ENCODE measurements around the gene PPP1R3G.

Gene PPP1R3G

DNA sequence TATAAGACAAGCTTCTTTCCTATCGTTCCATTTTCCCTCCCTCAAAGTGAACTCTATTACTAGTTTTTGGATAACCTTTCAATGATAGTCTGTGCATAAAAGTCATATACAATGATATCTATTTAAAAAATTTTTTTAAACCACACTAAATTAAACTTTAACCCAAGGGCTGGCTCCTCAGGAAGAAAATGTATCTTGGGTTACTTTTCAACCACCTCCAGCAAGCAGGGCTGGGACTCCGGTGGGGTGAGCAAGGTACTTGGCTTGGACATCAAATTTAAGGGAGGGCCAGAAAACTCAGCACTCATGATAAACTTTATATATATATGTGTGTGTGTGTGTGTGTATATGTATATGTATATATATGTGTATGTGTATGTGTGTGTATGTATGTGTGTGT is 13.9 kb upstream of the PPP1R3G start:
- no peak for DNase-seq (ENCODE audit: extremely low read depth in 1 of 2, low read depth in 1 of 2)

- DNase-seq (ENCODE audit: extremely low read depth in 1 of 2, low read depth in 1 of 2), result no peak
Measured at GRCh38 chr6:5072440-5072839, 12.7 kb upstream of the PPP1R3G start.

- no peak for DNase-seq (ENCODE audit: extremely low read depth in 1 of 2, low read depth in 1 of 2)
Measured at GRCh38 chr6:5073992-5074391, 11.1 kb upstream of the PPP1R3G start.

- DNase-seq (ENCODE audit: extremely low read depth in 1 of 2, low read depth in 1 of 2), result no peak
Measured at GRCh38 chr6:5076931-5077330, 8.2 kb upstream of the PPP1R3G start.

- DNase-seq (ENCODE audit: extremely low read depth in 1 of 2, low read depth in 1 of 2), result no peak
Measured at GRCh38 chr6:5078121-5078669, 6.9 kb upstream of the PPP1R3G start.

- no peak for DNase-seq (ENCODE audit: extremely low read depth in 1 of 2, low read depth in 1 of 2)
Measured at GRCh38 chr6:5079692-5080091, 5.4 kb upstream of the PPP1R3G start.

DNA sequence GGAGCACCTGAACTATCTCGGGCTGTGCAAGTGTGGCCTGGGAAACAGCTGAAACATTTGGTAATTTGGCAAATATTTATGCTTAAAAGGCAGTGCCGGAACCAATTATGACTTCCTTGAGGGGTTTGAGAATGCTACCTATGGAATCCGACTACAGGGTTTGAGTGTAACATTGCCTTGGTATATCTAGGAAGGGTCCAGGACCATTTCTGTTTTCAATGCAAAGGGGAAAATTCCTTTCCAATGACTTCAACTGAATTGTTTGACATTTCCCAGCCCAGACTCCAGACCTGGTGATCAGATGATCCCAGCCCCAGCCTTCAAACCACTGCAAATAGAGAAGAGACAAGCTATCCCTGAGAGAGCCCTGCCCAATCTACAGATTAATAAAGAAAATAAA is 4.6 kb upstream of the PPP1R3G start:
- DNase-seq (ENCODE audit: extremely low read depth in 1 of 2, low read depth in 1 of 2), result no peak

GRCh38 chr6:5081182-5081581 is 4.0 kb upstream of the PPP1R3G start:
- DNase-seq (ENCODE audit: extremely low read depth in 1 of 2, low read depth in 1 of 2), result no peak

- no peak for DNase-seq (ENCODE audit: extremely low read depth in 1 of 2, low read depth in 1 of 2)
Measured at GRCh38 chr6:5081955-5082354, 3.2 kb upstream of the PPP1R3G start.

DNA sequence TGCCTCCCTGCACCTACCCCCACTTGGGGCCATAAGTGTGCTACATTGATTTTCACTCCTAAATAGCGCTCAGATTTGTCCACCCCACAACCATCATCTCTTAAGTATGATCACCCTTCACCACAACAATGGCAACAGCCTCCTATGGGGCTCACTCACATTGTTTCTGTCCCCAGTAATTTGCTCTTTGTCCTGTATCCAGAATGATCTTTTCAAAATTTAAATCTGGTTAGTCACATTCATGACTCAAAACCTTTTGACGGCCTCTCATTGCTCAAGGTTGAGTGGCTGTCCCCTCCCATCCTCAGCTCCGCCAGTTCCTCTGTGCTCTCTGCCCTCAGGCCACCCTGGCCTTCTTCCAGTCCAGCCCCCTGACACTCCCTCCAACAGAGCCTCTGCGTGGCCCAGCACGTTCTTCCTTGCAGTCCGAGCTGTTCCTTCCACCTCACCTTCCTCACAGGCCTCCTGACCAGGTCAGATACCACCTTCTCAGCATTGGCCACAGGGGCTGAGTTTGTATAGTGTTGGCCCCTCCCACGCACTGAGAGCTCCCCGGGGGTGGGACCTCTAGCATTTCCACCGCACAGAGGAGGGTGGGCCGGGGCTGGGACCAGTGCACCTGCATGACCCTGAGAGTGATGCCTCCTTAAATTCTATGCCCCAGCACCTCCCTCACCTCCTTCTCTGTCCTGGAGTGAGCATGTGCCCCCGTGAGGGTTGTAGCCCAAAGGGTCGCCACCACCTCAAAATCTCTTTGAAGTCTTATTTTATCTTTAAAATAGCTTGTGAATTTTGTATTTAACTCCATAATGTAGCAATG is 2.4 kb upstream of the PPP1R3G start:
- DNase-seq (ENCODE audit: extremely low read depth in 1 of 2, low read depth in 1 of 2), result no peak

GRCh38 chr6:5083307-5083583 is 1.9 kb upstream of the PPP1R3G start:
- no peak for DNase-seq (ENCODE audit: extremely low read depth in 1 of 2, low read depth in 1 of 2)

DNA sequence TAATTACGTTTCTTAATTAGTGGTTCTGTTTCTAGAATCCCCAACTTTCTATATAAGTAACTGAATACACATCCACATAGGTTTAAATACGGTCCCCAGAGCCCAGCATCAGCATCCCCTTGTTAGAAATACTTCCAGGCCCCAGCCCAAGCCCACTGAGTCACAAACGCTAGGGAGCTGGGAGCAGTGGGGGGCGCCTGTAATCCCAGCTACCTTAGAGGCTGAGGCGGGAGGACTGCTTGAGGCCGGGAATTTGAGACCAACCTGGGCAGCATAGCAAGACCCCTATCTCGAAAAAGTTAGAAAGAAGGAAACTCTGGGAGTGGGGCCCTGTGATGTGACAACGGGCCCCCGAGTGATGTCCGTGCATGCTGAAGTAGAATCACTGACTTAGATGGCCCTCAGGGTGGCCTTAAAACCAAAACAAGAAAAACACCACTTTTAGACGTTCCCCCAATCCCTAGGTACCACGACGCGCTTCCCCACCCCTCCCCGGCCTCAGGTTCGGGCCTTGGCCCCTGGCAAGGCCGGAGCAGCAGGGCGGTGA is 1.3 kb upstream of the PPP1R3G start:
- no peak for DNase-seq (ENCODE audit: extremely low read depth in 1 of 2, low read depth in 1 of 2)

DNA sequence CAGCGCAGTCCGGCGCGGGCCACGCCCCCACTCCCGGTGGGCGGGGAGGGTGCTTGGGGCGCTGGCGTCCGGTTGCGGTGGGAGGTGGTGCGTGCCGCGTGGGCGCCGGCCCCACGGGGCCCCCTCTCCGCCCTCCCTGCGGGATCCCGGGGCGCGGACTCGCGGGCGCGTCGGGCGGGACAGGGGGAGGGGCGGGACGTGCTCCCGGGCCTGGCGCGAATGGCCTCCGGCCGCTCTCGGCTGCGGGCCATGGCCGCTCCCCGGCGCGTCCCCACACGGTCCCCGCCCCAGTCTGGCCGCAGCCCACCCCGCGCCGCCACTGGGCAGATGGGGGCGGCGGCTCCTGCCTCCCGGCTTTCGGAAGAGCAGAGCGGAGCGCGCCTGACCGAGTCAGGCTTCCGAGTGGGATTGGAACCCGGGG is 771 bp upstream of the PPP1R3G start:
- no peak for DNase-seq (ENCODE audit: extremely low read depth in 1 of 2, low read depth in 1 of 2)

GRCh38 chr6:5085648-5086293 is 630 bp downstream of the PPP1R3G start:
- no peak for DNase-seq (ENCODE audit: extremely low read depth in 1 of 2, low read depth in 1 of 2)

GRCh38 chr6:5086294-5086890 is 1.3 kb downstream of the PPP1R3G start:
- no peak for DNase-seq (ENCODE audit: extremely low read depth in 1 of 2, low read depth in 1 of 2)

- DNase-seq (ENCODE audit: extremely low read depth in 1 of 2, low read depth in 1 of 2), result no peak
Measured at GRCh38 chr6:5087389-5087788, 2.2 kb downstream of the PPP1R3G start.

DNA sequence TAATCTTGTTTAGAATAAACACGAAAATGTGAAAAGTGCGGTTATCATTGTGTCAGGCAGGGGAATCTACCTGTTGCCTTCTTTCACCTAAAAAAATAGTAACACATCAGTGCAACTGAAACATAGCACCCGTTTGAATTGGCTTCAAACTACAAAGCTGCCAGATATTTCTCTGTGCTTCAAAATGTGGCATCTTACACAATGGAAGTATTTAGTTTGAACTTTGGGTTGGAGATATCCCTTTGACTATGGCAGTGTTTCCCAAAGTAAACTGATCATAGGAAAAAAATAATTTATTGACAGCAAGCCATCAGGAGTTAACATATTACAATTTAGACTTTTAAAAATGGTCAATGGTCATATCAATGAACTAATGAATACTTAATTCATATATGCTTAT is 3.6 kb downstream of the PPP1R3G start:
- no peak for DNase-seq (ENCODE audit: extremely low read depth in 1 of 2, low read depth in 1 of 2)

- no peak for DNase-seq (ENCODE audit: extremely low read depth in 1 of 2, low read depth in 1 of 2)
Measured at GRCh38 chr6:5089481-5090438, 4.6 kb downstream of the PPP1R3G start.

DNA sequence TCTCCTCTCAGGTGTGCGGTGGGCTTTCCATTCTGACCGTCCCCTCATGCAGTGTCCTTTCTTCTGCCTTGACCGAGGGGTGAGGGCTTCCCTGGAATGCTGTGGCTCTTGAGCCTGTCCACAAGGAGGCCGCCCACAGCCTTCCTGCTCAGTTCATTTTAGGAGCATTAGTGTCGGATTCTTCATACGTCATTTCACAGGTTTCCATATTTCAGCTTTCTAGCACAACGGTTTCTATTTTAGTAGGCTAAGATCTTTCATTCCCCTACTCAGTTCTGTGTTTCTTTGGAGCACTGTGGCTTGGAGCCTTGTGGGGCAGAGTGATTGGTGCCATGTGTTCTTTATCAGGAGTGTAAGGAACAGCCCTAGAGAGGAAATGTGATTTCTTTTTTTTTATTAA is 5.5 kb downstream of the PPP1R3G start:
- DNase-seq (ENCODE audit: extremely low read depth in 1 of 2, low read depth in 1 of 2), result no peak

GRCh38 chr6:5091210-5092069 is 6.3 kb downstream of the PPP1R3G start:
- DNase-seq (ENCODE audit: extremely low read depth in 1 of 2, low read depth in 1 of 2), result no peak
